Kidney (tissue), 11 donors: ENCODE results near the gene FOXD4L1. TPM values are rescaled to one million over a fixed set of nuclear protein-coding genes. Genes with fewer than 3 reads are reported as not detected.
"Not testable (repeated sequence)": the region's sequence is repeated elsewhere in the genome, so short reads cannot be mapped to it uniquely, and the experiment has no call there.

ENCODE experiments used
- DNase-seq, 5 donors: peaks; one replicate each; pipeline ENCODE4 v3.0.0-alpha.2; 2013 to 2020
- FAIRE-seq: peaks from 2 replicates; lab custom pipeline; 2012; peaks lifted over from hg19 to GRCh38; lab: Jason Lieb, UNC
- H3K27ac ChIP-seq, 2 donors: one replicate each; pipeline ENCODE4 v1.7.0; 2013; ENCODE audit warnings: low read depth in 2 of 2, low read length in 2 of 2, inconsistent platforms in 1 of 2
- H3K27me3 ChIP-seq: one replicate; pipeline ENCODE4 v1.7.1; 2013; ENCODE audit warnings: low read length, inconsistent platforms; ENCODE audit not compliant: control insufficient read depth, insufficient read depth
- H3K36me3 ChIP-seq, 3 donors: one replicate each; pipeline versions ENCODE4 v1.7.0 to v1.7.1; 2013; ENCODE audit warnings: low read length in 3 of 3, control low read depth in 1 of 3, inconsistent platforms in 1 of 3; ENCODE audit not compliant: insufficient read depth in 3 of 3, control insufficient read depth in 2 of 3
- H3K4me1 ChIP-seq, 3 donors: one replicate each; pipeline versions ENCODE4 v1.7.0 to v1.7.1; 2013; ENCODE audit warnings: low read length in 3 of 3, inconsistent platforms in 1 of 3, low read depth in 1 of 3; ENCODE audit not compliant: control insufficient read depth in 2 of 3, insufficient read depth in 2 of 3
- H3K4me3 ChIP-seq, 3 donors: one replicate each; pipeline versions ENCODE4 v1.7.0 to v1.8.1; 2013; ENCODE audit warnings: low read length in 3 of 3, control low read depth in 1 of 3, inconsistent platforms in 1 of 3
- H3K9ac ChIP-seq, 3 donors: one replicate each; pipeline versions ENCODE4 v1.7.0 to v1.7.1; 2013; ENCODE audit warnings: low read length in 3 of 3, control low read depth in 1 of 3, inconsistent platforms in 1 of 3
- H3K9me3 ChIP-seq, 3 donors: one replicate each; pipeline versions ENCODE4 v1.7.0 to v1.7.1; 2013; ENCODE audit warnings: low read length in 3 of 3, control low read depth in 1 of 3, inconsistent platforms in 1 of 3; ENCODE audit not compliant: control insufficient read depth in 2 of 3, insufficient read depth in 1 of 3
- intact Hi-C: fragments of 100-400 bp; cut with DNase I; formaldehyde crosslinking; loops from one replicate; pipeline ENCODE4 v1.11.1; 2022
- polyA plus RNA-seq: library from polyadenylated mRNA; stranded (reverse); fragments of 350-450 nt; fragmentation: Illumina TruSeq; extraction: RNeasy Lipid Tissue Mini Kit (QIAGEN cat#74804); gene quantifications from one replicate; pipeline ENCODE4 v1.2.3, GENCODE V29; 2014; ENCODE audit warnings: low read depth, low replicate concordance; ENCODE audit not compliant: insufficient read depth
- total RNA-seq: library from RNA; stranded (reverse); fragmentation: NEBNext Ultra II Directional; extraction: Animal tissue kit (Norgen Biotek cat#: 25700); gene quantifications from one replicate; pipeline ENCODE4 v1.2.1, GENCODE V29; 2021
- donor health status: control.
- donor health status: control.
- donor health status: DM: yes; HTN: yes; CAD: no.
- donor health status: Normal renal cell carcinoma (clear cell type).

FOXD4L1 gene
- total and polyA plus RNA-seq, 2 donors from 2014 or later = 0.19 TPM; not detected in 1

GRCh38 chr2:113528904-113529303, 30.4 kb downstream of the FOXD4L1 start:
- H3K9me3 ChIP-seq, H3K4me1 ChIP-seq, H3K4me3 ChIP-seq, DNase-seq, H3K36me3 ChIP-seq, H3K27me3 ChIP-seq, FAIRE-seq, H3K9ac ChIP-seq, H3K27ac ChIP-seq, intact Hi-C loops: not testable (repeated sequence)

DNA sequence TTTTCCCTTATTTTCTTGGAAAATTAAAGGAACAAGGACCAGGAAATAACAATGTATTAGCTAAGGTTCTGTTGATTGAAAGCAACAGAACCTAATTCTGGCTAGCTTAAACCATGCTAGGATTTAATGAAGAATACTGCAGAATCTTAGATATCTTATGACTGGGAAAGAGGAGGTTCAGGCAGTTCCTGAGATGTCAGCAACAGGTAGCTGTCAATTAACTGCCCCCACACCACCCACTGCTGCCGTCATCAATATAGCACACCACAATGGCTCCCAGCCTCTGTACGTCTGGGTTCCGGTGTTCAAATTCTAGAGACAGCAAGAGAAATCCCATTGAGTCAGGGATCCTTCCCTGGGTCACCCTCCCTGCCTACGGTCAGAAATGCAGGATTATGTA, 34.5 kb downstream of the FOXD4L1 start:
- intact Hi-C loops, DNase-seq, H3K27me3 ChIP-seq, H3K36me3 ChIP-seq, H3K4me1 ChIP-seq, H3K9ac ChIP-seq, H3K27ac ChIP-seq, H3K4me3 ChIP-seq, FAIRE-seq, H3K9me3 ChIP-seq: not testable (repeated sequence)

DNA sequence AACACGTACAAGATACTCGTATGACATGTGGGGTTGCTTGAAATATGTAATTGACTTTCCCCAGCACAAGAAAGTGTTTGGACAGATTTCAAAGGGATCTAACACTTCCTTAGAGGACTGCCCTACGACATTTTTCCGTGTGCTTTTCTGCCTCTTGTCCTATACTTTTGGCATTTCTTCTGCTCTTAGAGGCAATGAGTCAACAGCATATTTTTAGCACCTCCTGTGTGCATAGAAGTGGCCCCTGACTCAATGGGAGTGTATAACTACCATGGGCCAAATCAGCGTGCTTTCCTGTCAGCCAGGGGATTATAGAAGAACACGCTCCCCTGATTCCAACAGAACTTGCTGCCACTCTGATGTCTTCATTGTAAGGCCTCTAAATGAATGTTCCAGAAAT, 38.1 kb downstream of the FOXD4L1 start:
- intact Hi-C loops, FAIRE-seq, H3K4me1 ChIP-seq: not testable (repeated sequence)

DNA sequence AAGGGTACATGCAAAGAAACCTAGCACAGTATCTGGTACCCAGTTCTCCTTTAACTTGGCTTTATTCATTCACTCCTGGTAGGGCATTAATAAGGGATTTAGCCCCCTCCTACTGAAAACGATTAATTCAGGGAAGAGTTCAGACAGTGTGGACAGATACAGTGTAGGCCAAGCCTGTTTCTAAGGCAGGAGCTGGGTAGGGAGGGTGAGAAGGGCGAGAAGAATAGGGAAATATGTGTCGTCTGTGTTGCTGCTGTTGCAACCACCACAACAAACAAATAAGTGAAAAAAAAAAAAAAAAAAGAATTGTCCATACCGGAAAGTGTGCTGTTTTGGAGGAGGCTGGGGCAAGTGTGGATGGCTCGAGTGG, 42.4 kb downstream of the FOXD4L1 start:
- H3K9me3 ChIP-seq, H3K4me1 ChIP-seq, H3K27me3 ChIP-seq, intact Hi-C loops, H3K27ac ChIP-seq, FAIRE-seq, DNase-seq, H3K4me3 ChIP-seq, H3K9ac ChIP-seq, H3K36me3 ChIP-seq: not testable (repeated sequence)

More for the DNA sequence above, 38.1 kb downstream of the FOXD4L1 start:
- not testable (repeated sequence) for H3K9ac ChIP-seq, H3K27me3 ChIP-seq, H3K36me3 ChIP-seq, H3K4me3 ChIP-seq, H3K27ac ChIP-seq, DNase-seq, H3K9me3 ChIP-seq

DNA sequence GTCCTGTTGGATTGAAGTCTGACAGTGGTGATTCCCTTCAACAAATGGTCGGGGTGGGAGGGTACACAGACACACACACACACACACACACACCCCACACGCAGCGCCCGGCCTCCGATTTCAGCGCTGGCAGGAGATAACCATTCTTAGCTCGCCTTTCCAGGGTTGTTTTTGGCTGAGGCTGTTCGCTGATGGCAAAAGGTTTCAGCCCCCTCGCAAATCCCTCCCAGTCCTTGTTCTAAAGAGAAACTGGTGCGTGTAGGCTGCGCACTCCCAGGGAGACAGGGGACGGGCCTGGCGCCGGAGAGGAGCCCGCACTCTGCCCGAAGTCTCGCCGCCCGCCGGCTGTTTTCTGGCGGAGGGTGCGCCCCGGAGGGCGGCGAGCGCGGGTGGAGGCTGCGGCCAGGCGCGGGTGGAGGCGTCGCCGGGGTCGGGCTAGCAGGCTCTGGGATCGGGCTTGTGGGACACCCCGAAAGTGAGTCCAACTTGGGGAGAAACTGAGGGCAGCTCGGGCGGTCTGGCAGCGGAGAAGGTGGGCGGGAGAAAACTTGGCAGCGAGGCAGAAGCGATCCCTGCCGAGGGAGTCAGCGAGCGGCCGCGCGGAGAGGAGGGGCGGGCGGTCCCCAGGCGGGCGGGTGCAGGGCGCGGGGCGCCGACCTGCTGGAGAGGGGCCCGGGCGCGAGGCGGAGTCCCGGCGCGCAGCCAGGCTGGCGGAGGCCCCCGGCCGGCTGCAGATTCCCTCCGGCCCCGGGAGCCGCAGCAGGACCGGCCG, 42.9 kb downstream of the FOXD4L1 start:
- H3K27ac ChIP-seq, H3K27me3 ChIP-seq, FAIRE-seq, H3K36me3 ChIP-seq, H3K9me3 ChIP-seq, intact Hi-C loops, H3K4me1 ChIP-seq: not testable (repeated sequence)
- peak; percentile 53 to 84 (median 67) for DNase-seq
- Histone ChIP-seq H3K4me3 (peak overlapping the region; percentile 24 to 39 (median 33)), H3K9ac (peak overlapping the region in 1 of 3 donors; percentile 12)

- H3K9ac ChIP-seq, FAIRE-seq, H3K4me3 ChIP-seq, H3K27ac ChIP-seq, H3K9me3 ChIP-seq, H3K4me1 ChIP-seq, H3K27me3 ChIP-seq, intact Hi-C loops, H3K36me3 ChIP-seq: not testable (repeated sequence)
- DNase-seq = peak in 4 of 5 donors; percentile 3 to 44 (median 32)
Observed at GRCh38 chr2:113541976-113542485, 43.6 kb downstream of the FOXD4L1 start.

- H3K9me3 ChIP-seq, H3K9ac ChIP-seq, H3K27me3 ChIP-seq, H3K27ac ChIP-seq, FAIRE-seq, H3K4me1 ChIP-seq, H3K4me3 ChIP-seq, H3K36me3 ChIP-seq, intact Hi-C loops: not testable (repeated sequence)
- DNase-seq = peak in 3 of 5 donors; percentile 8 to 21 (median 17)
Observed at GRCh38 chr2:113542529-113542928, 44.1 kb downstream of the FOXD4L1 start.
